ENCODE data around the gene OR2T2. TPM values are rescaled to one million over a fixed set of nuclear protein-coding genes. Genes with fewer than 3 reads are reported as not detected.
"Not testable (repeated sequence)": the region's sequence is repeated elsewhere in the genome, so short reads cannot be mapped to it uniquely, and the experiment has no call there.

The OR2T2 gene
- total RNA-seq, 2 donors from 2014 or later = not detected

DNA sequence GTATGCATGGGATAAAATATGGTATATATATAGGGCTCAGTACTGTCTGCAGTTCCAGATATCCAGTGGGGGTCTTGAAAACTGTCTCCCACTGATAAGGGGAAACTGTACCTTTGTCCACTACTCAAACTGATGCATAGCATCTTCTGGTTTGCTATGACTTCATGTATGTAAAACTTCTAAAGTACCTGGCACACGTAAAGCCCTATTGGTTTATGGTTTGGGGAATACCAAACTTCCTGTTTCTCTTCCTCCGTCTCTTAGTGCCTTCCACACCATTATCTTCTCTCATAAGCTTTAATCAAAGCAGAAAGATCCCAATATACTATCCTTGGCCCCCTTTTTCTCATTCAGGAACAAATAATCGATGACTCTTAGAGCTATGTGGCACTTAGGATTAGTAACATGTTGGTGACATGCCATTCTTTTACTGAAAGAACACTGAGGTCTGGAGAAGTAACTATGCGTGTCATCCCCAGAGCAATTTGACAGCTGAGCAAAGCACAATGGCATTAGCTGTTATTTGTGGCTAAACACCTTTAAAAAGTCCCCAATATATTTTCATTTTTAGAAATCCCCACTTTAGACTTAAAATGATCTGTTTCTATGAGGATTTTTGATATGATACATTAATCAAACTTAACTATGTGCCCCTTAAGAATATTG lies 3.1 kb downstream of the OR2T2 start:
- ATAC-seq; intact Hi-C loops (cut with DNase I); DNase-seq: not testable (repeated sequence)

DNA sequence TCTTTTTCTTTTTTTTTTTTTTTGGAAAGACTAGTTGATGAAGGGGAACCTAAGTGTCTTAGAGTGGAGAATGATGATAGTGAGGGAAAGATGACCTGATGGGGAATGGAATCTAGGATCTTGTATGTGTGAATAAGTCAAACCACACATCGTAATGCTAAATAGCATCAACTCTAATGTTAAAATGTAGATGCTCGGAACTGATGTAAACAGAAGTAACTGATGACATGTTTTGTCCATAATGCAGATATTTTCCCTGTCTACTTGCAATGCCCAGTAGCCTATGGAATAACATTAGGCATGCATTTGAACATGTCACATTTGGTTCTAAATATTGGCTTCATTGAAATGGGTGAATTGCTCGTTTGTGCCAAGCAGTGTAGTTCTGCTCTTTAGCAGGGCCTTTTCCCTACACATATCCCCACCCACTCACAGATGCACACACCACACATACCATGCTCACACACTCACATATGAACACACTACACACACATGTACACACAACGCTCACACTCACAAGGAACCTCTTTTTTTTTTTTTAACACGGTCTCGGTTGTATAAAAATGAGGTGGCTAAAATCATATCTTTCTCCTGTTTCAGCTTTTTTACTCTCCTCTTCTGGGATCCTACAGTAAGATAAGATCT lies 4.5 kb downstream of the OR2T2 start:
- DNase-seq; ATAC-seq; intact Hi-C loops (cut with DNase I): not testable (repeated sequence)

GRCh38 chr1:248450466-248451145 lies 5.2 kb downstream of the OR2T2 start:
- DNase-seq; ATAC-seq; intact Hi-C loops (cut with DNase I): not testable (repeated sequence)

DNA sequence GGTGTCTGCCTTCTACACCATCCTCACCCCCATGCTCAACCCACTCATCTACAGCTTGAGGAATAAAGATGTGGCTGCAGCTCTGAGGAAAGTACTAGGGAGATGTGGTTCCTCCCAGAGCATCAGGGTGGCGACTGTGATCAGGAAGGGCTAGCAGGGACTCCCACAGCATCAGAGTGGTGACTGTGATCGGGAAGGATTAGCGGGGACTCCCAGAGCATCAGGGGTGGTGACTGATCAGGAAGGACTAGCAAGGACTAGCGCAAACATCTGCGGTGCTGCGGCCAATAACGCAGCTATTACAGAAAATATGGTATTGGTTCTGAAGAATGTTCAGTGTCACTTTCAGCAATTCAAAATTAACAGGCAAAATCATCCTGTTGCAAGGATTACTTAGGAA lies 8.2 kb downstream of the OR2T2 start:
- ATAC-seq; intact Hi-C loops (cut with DNase I); DNase-seq: not testable (repeated sequence)

GRCh38 chr1:248455045-248455444 lies 9.6 kb downstream of the OR2T2 start:
- ATAC-seq; DNase-seq; intact Hi-C loops (cut with DNase I): not testable (repeated sequence)

GRCh38 chr1:248456635-248457034 lies 11.2 kb downstream of the OR2T2 start:
- DNase-seq; intact Hi-C loops (cut with DNase I); ATAC-seq: not testable (repeated sequence)

- DNase-seq; intact Hi-C loops (cut with DNase I): not testable (repeated sequence)
- ATAC-seq = peak in 1 of 2 donors; percentile 15
These were observed 13.7 kb downstream of the OR2T2 start for GRCh38 chr1:248459117-248459516.

DNA sequence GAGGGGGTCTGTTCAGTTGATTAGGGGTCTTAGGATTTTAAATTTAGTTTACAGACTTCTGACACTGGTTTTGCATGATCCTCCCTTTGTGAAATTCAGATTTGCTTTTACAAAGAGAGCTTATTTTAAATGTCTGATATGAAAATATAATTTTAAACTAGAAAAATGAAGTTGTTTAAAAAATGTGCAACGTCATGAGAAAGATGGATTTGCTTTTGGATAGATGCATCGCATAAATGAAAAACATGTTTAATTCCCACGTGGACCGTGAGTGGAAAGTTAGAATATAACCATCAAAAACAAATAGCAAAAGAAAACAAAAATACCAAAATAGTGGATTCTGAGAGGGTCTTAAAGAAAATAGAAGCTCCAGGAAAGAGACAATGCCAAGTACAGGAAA lies 25.7 kb downstream of the OR2T2 start:
- no peak for ATAC-seq
- DNase-seq = no peak
- intact Hi-C loops (cut with DNase I) = no loop called here

DNA sequence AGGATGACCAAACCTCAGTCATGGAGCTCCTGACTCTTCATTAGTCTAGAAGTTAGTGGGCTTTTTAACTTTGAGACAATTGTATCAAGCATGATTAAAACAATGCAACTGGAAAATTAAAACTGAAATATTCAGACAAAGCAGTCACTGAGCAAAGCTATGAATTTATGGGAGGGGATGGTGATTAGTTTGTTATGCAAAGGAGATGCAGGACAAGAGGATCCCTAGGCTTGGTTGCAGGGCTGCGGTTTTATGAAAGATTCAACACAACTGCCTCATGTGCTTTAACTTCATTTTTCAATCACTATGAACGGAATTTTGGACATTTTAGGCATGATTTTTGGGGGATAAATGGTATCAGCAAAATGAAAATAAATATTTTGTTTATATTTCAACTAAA lies 26.7 kb downstream of the OR2T2 start:
- intact Hi-C loops (cut with DNase I); DNase-seq; ATAC-seq: not testable (repeated sequence)

DNA sequence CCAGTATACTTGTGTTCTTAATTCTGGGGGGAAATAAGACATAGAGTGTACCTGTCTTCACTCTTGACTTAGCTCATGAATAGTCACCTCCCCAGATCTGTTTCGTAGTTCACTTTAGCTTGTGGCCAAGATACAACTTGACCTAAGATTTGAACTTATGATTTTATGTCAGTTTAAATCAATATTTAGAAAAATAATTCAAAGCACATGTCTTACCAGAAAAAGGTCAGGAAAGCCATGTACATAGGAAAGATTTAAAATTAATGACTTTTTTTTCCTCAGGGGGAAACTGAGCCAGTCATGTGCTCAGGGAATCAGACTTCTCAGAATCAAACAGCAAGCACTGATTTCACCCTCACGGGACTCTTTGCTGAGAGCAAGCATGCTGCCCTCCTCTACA lies 27.6 kb downstream of the OR2T2 start, which contains the start of gene OR2T3:
Gene OR2T3, plus strand, starts transcription at position 301 of the 400 bp plus-strand sequence. Its CDS starts 0 bp downstream, at position 301.
- intact Hi-C loops (cut with DNase I); ATAC-seq; DNase-seq: not testable (repeated sequence)

GRCh38 chr1:248475660-248476059 lies 30.2 kb downstream of the OR2T2 start:
- intact Hi-C loops (cut with DNase I); ATAC-seq; DNase-seq: not testable (repeated sequence)

GRCh38 chr1:248481686-248482579 lies 36.5 kb downstream of the OR2T2 start:
- DNase-seq; intact Hi-C loops (cut with DNase I); ATAC-seq: not testable (repeated sequence)

- ATAC-seq; intact Hi-C loops (cut with DNase I); DNase-seq: not testable (repeated sequence)
These were observed 42.9 kb downstream of the OR2T2 start, which contains the start of gene OR2T5 for GRCh38 chr1:248488289-248488688. Gene OR2T5, plus strand, starts transcription at chr1:248488589. Its CDS starts 0 bp downstream, at chr1:248488589.

- intact Hi-C loops (cut with DNase I); DNase-seq; ATAC-seq: not testable (repeated sequence)
These were observed 51.2 kb downstream of the OR2T2 start for GRCh38 chr1:248496661-248497060.

- not testable (repeated sequence) for ATAC-seq
These were observed 55.0 kb downstream of the OR2T2 start for GRCh38 chr1:248500305-248501035.

More at GRCh38 chr1:248500305-248501035, 55.0 kb downstream of the OR2T2 start:
- DNase-seq; intact Hi-C loops (cut with DNase I): not testable (repeated sequence)
